Measurements from ENCODE around the gene ANKLE2.

ANKLE2 gene

DNA sequence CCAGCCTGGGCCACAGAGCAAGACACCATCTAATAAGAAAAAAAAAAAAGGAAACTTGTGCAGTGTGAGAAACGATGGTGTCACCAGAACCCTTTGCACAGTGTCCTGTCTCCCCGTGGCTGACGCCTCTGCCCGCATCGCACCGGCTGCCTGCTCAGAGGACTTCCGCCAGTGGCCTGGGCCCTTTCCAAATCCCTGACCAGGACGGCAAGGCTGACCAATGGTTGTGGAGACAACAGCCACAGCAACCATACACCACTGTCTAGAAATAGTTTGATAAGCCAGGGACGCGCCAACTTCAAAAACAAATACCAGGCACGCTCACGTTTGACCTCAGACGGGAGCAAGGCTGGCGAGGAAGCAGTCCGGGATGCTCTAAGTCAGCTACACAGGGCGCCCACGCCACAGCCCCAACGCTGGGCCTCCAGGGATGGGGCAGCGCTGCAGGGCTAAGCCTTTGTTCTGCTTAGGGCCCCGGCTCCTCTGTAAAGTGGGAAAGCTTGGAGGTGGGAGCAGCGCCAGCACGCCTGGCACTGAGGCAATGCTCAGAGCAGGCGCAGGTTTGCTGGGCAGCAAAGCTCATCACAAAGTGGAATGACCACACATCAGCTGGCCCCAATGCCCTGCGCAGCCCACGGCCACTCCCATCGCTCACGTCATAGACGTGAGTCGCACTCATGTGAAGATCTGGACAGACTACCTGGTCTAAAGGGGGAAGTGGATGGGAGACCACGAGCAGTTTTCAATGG is 38.4 kb downstream of the ANKLE2 start:
- no peak overlapping the region for H3K4me3 ChIP-seq (ENCODE audit: control insufficient read depth, low read depth, low read length)
- DNase-seq (ENCODE audit: low read depth) = peak; percentile 66
- TF ChIP-seq, protein P1, sequence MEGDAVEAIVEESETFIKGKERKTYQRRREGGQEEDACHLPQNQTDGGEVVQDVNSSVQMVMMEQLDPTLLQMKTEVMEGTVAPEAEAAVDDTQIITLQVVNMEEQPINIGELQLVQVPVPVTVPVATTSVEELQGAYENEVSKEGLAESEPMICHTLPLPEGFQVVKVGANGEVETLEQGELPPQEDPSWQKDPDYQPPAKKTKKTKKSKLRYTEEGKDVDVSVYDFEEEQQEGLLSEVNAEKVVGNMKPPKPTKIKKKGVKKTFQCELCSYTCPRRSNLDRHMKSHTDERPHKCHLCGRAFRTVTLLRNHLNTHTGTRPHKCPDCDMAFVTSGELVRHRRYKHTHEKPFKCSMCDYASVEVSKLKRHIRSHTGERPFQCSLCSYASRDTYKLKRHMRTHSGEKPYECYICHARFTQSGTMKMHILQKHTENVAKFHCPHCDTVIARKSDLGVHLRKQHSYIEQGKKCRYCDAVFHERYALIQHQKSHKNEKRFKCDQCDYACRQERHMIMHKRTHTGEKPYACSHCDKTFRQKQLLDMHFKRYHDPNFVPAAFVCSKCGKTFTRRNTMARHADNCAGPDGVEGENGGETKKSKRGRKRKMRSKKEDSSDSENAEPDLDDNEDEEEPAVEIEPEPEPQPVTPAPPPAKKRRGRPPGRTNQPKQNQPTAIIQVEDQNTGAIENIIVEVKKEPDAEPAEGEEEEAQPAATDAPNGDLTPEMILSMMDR (conservative IDR thresholded peaks at IDR 0.05; ENCODE audit: control insufficient read depth, insufficient read depth, low read depth, low read length) = no peak

DNA sequence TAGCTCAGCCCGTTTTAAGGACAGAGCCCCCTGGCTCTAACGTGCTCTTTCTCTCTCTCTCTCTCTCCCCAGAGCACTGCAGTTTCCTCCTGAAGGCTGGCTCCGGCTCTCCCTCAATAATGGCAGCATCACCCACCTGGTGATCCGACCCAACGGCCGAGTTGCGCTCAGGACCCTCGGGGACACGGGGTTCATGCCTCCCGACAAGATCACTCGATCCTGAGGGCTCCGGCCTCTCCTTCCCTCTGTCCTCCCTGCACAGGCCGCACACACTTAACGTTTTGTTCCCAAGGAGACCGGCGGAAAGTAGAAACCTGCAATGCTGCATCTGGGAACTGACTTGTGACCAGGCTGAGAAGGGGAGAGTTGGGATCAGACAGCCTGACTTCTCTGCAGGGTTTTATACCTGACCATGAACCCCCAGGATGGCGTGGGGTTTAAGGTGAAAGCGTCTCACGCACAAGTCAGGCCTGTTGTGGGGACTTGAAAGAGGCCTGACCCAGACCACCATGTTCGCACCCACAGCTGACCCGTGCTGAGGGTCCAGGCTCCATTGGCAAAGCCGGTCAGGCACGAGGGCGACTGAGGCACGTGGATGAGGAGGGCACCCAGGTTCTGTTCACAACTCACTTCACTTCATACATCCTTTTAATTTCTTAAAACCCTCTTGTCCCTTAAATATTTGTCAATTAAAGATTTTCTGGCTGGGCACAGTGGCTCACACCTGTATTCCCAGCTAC is 40.9 kb downstream of the ANKLE2 start:
- no peak overlapping the region for H3K4me3 ChIP-seq (ENCODE audit: control insufficient read depth, low read depth, low read length)
- DNase-seq (ENCODE audit: low read depth) = no peak
- TF ChIP-seq, protein P1 (conservative IDR thresholded peaks at IDR 0.05; ENCODE audit: control insufficient read depth, insufficient read depth, low read depth, low read length) = no peak

- DNase-seq (ENCODE audit: low read depth) = no peak
- H3K4me3 ChIP-seq (ENCODE audit: control insufficient read depth, low read depth, low read length) = no peak overlapping the region
- TF ChIP-seq, protein P1 (conservative IDR thresholded peaks at IDR 0.05; ENCODE audit: control insufficient read depth, insufficient read depth, low read depth, low read length) = no peak
These were observed 41.7 kb downstream of the ANKLE2 start for GRCh38 chr12:132719954-132720324.

DNA sequence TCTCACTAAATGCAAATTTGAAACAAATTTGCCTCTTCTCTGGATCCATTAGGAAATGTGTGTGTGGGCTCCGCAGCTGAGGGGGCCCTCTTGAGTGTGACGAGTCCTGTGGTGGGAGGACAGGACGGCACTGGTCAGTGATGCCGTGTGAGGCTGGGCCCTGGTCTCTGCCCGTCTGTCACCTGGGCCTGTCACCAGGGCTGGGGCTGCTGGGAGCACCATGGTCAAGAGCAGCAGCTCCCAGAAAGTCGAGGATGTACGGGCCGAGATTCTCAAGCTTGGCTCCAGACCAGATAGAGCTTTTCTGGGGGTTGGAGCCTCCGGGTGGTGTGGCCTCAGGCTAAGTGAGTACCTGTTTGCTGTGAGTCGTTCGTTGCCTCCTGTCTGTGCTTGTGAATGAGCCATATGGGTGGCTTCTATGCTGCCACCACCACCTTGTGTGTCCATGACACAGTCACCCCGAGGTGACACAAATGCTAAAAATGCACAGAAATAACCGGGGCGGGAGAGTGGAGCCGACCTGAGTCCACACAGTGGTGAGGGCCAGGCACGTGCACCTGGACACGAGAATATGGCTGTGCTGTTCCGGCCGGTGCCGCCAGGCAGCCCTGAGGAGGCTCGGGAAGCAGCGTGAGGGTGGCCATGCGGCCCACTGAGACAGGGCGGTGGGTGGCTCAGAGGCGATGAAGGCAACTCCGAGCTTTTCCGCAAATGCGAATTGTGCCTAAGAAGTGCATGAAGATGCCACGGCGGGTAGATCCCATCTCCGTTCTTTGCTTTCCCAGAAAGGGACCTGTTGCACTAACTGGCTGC is 42.3 kb downstream of the ANKLE2 start:
- DNase-seq (ENCODE audit: low read depth) = no peak
- TF ChIP-seq, protein P1 (conservative IDR thresholded peaks at IDR 0.05; ENCODE audit: control insufficient read depth, insufficient read depth, low read depth, low read length) = no peak
- no peak overlapping the region for H3K4me3 ChIP-seq (ENCODE audit: control insufficient read depth, low read depth, low read length)

- TF ChIP-seq, protein P1 (conservative IDR thresholded peaks at IDR 0.05; ENCODE audit: control insufficient read depth, insufficient read depth, low read depth, low read length) = no peak
These were observed 43.0 kb downstream of the ANKLE2 start for GRCh38 chr12:132718644-132719043.

GRCh38 chr12:132717531-132718387 is 43.9 kb downstream of the ANKLE2 start:
- TF ChIP-seq, protein P1 (conservative IDR thresholded peaks at IDR 0.05; ENCODE audit: control insufficient read depth, insufficient read depth, low read depth, low read length) = no peak
- no peak overlapping the region for H3K4me3 ChIP-seq (ENCODE audit: control insufficient read depth, low read depth, low read length)
- no peak for DNase-seq (ENCODE audit: low read depth)

More at GRCh38 chr12:132718644-132719043, 43.0 kb downstream of the ANKLE2 start:
- H3K4me3 ChIP-seq (ENCODE audit: control insufficient read depth, low read depth, low read length) = no peak overlapping the region
- no peak for DNase-seq (ENCODE audit: low read depth)
